ENCODE data around the gene PIK3R3. TPM values are rescaled to one million over a fixed set of nuclear protein-coding genes. Genes with fewer than 3 reads are reported as not detected.

The PIK3R3 gene
- total RNA-seq, 2 donors from 2014 or later: 18.4 to 19.0 TPM

GRCh38 chr1:46160212-46160611 is 27.8 kb upstream of the PIK3R3 start:
- H3K27ac Mint-ChIP-seq: no peak overlapping the region
- Histone ChIP-seq H3K27me3 (ENCODE audit: control insufficient read depth, insufficient read depth, low read length, poor library complexity, severe bottlenecking) (no peaks in the 10 kb centered on the region), H3K27ac (ENCODE audit: low read depth, low read length) (no peak overlapping the region), H3K9ac (ENCODE audit: extremely low read depth, low read length, poor library complexity, severe bottlenecking) (no peak overlapping the region), H3K4me3 (ENCODE audit: low read length) (no peak overlapping the region), H3K4me1 (ENCODE audit: control insufficient read depth, insufficient read depth, low read length) (no peaks in the 10 kb centered on the region), H3K9me3 (ENCODE audit: control insufficient read depth, low read length) (no peaks in the 10 kb centered on the region), H3K36me3 (ENCODE audit: control insufficient read depth, insufficient read depth, low read length) (no peaks in the 10 kb centered on the region)
- no peaks in the 10 kb centered on the region for H3K9me3 Mint-ChIP-seq
- TF ChIP-seq CTCF (conservative IDR thresholded peaks at IDR 0.05): no peak
- H3K27me3 Mint-ChIP-seq (ENCODE audit: insufficient read depth): peaks cover 7% of the 10 kb centered on the region
- no peaks in the 10 kb centered on the region for H3K36me3 Mint-ChIP-seq (ENCODE audit: low read depth)
- no peak overlapping the region for H3K4me3 Mint-ChIP-seq
- no peak for DNase-seq
- no peaks in the 10 kb centered on the region for H3K4me1 Mint-ChIP-seq
- WGBS, 2 experiments (ENCODE audit: insufficient coverage in 1 of 2, insufficient read length in 1 of 2): 82 to 100% methylated on average over 1 of the region's 1 CpG

- Mint-ChIP-seq H3K36me3 (ENCODE audit: low read depth) (no peaks in the 10 kb centered on the region), H3K27me3 (ENCODE audit: insufficient read depth) (peaks cover 3% of the 10 kb centered on the region), H3K9me3 (no peaks in the 10 kb centered on the region), H3K4me1 (no peaks in the 10 kb centered on the region), H3K4me3 (no peak overlapping the region), H3K27ac (no peak overlapping the region)
- H3K9ac ChIP-seq (ENCODE audit: extremely low read depth, low read length, poor library complexity, severe bottlenecking): no peak overlapping the region
- H3K27me3 ChIP-seq (ENCODE audit: control insufficient read depth, insufficient read depth, low read length, poor library complexity, severe bottlenecking): no peaks in the 10 kb centered on the region
- WGBS, 2 experiments (ENCODE audit: insufficient coverage in 1 of 2, insufficient read length in 1 of 2): 89 to 90% methylated on average over 3 of the region's 3 CpGs
- DNase-seq: no peak
- no peaks in the 10 kb centered on the region for H3K4me1 ChIP-seq (ENCODE audit: control insufficient read depth, insufficient read depth, low read length)
- no peak overlapping the region for H3K27ac ChIP-seq (ENCODE audit: low read depth, low read length)
- H3K36me3 ChIP-seq (ENCODE audit: control insufficient read depth, insufficient read depth, low read length): no peaks in the 10 kb centered on the region
- no peak overlapping the region for H3K4me3 ChIP-seq (ENCODE audit: low read length)
- no peaks in the 10 kb centered on the region for H3K9me3 ChIP-seq (ENCODE audit: control insufficient read depth, low read length)
- no peak for TF ChIP-seq CTCF (conservative IDR thresholded peaks at IDR 0.05)
Measured at GRCh38 chr1:46159516-46159915, 27.1 kb upstream of the PIK3R3 start.

GRCh38 chr1:46158312-46159281 is 26.2 kb upstream of the PIK3R3 start:
- H3K27ac ChIP-seq (ENCODE audit: low read depth, low read length): no peak overlapping the region
- H3K9ac ChIP-seq (ENCODE audit: extremely low read depth, low read length, poor library complexity, severe bottlenecking): no peak overlapping the region
- peaks cover 3% of the 10 kb centered on the region for H3K27me3 Mint-ChIP-seq (ENCODE audit: insufficient read depth)

More at GRCh38 chr1:46158312-46159281, 26.2 kb upstream of the PIK3R3 start:
- Histone ChIP-seq H3K36me3 (ENCODE audit: control insufficient read depth, insufficient read depth, low read length) (no peaks in the 10 kb centered on the region), H3K9me3 (ENCODE audit: control insufficient read depth, low read length) (no peaks in the 10 kb centered on the region), H3K27me3 (ENCODE audit: control insufficient read depth, insufficient read depth, low read length, poor library complexity, severe bottlenecking) (no peaks in the 10 kb centered on the region), H3K4me1 (ENCODE audit: control insufficient read depth, insufficient read depth, low read length) (no peaks in the 10 kb centered on the region), H3K4me3 (ENCODE audit: low read length) (no peak overlapping the region)
- H3K4me1 Mint-ChIP-seq: no peaks in the 10 kb centered on the region
- no peaks in the 10 kb centered on the region for H3K36me3 Mint-ChIP-seq (ENCODE audit: low read depth)
- no peak overlapping the region for H3K4me3 Mint-ChIP-seq
- WGBS, 2 experiments (ENCODE audit: insufficient coverage in 1 of 2, insufficient read length in 1 of 2): 92 to 94% methylated on average over 11 to 13 of the region's 13 CpGs
- TF ChIP-seq CTCF (conservative IDR thresholded peaks at IDR 0.05): no peak
- H3K9me3 Mint-ChIP-seq: no peaks in the 10 kb centered on the region
- H3K27ac Mint-ChIP-seq: no peak overlapping the region
- DNase-seq: no peak
